ENCODE measurements around the gene KRTAP4-1.
"Not testable (repeated sequence)": the region's sequence is repeated elsewhere in the genome, so short reads cannot be mapped to it uniquely, and the experiment has no call there.

The KRTAP4-1 gene

GRCh38 chr17:41184480-41184961, at the start of gene KRTAP4-1:
Gene KRTAP4-1 (minus strand): TSS chr17:41184911. CDS start chr17:41184854, 57 bp downstream.
- DNase-seq (ENCODE audit: low read depth, low spot score), result no peak
- in situ Hi-C loops (cut with HindIII; ENCODE audit: low sequenced_read_pairs), result no loop called here
- no peak within 1 kb of the TSS for H3K4me3 ChIP-seq (ENCODE audit: low read depth, low read length)
- TF ChIP-seq, protein P1, sequence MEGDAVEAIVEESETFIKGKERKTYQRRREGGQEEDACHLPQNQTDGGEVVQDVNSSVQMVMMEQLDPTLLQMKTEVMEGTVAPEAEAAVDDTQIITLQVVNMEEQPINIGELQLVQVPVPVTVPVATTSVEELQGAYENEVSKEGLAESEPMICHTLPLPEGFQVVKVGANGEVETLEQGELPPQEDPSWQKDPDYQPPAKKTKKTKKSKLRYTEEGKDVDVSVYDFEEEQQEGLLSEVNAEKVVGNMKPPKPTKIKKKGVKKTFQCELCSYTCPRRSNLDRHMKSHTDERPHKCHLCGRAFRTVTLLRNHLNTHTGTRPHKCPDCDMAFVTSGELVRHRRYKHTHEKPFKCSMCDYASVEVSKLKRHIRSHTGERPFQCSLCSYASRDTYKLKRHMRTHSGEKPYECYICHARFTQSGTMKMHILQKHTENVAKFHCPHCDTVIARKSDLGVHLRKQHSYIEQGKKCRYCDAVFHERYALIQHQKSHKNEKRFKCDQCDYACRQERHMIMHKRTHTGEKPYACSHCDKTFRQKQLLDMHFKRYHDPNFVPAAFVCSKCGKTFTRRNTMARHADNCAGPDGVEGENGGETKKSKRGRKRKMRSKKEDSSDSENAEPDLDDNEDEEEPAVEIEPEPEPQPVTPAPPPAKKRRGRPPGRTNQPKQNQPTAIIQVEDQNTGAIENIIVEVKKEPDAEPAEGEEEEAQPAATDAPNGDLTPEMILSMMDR (IDR thresholded peaks at IDR 0.05; ENCODE audit: low read depth, low read length), result no peak

DNA sequence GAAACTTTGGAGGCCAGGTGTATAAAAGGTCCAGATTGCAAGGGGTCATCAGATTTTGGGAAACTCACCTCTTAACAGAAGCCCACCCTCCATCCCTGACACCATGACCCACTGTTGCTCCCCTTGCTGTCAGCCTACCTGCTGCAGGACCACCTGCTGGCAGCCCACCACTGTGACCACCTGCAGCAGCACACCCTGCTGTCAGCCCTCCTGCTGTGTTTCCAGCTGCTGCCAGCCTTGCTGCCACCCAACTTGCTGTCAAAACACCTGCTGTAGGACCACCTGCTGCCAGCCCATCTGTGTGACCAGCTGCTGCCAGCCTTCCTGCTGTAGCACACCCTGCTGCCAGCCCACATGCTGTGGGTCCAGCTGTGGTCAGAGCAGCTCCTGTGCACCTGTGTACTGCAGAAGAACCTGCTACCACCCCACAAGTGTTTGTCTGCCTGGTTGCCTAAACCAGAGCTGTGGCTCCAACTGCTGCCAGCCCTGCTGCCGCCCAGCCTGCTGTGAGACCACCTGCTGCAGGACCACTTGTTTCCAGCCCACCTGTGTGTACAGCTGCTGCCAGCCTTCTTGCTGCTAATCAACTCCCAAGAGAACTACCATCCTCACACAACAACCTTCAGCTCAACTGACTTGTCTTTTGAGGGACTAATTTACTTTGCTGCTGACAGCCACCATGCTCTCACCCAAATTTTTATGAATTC, 47.8 kb upstream of the KRTAP4-1 start, which contains the start of gene KRTAP9-3:
TSS of gene KRTAP9-3 (plus strand) at position 51 of the 707 bp plus-strand sequence. CDS start at position 104, 53 bp downstream.
- DNase-seq (ENCODE audit: low read depth, low spot score); H3K4me3 ChIP-seq (ENCODE audit: low read depth, low read length); in situ Hi-C loops (cut with HindIII; ENCODE audit: low sequenced_read_pairs): not testable (repeated sequence)

DNA sequence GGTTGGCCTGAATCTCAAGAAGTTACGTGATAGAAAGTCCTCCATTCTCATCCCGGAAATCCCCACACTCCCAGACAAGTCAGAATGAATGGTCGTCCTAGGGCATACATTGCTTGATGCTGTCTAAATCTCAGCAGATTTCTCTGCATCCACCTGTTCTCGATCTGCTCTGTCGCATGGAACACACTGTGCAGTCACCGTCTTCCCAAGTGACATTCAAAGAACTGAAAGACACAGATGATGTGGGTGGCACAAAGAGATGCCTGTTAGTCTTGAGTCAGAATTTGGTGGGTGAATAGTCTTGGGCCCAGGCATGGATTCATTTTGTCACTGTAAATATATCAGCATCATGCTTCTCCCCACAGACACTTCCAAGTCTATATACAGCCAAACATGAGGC, 47.0 kb upstream of the KRTAP4-1 start:
- in situ Hi-C loops (cut with HindIII; ENCODE audit: low sequenced_read_pairs), result no loop called here
- TF ChIP-seq, protein P1 (IDR thresholded peaks at IDR 0.05; ENCODE audit: low read depth, low read length), result no peak
- DNase-seq (ENCODE audit: low read depth, low spot score), result no peak
- no peak overlapping the region for H3K4me3 ChIP-seq (ENCODE audit: low read depth, low read length)

DNA sequence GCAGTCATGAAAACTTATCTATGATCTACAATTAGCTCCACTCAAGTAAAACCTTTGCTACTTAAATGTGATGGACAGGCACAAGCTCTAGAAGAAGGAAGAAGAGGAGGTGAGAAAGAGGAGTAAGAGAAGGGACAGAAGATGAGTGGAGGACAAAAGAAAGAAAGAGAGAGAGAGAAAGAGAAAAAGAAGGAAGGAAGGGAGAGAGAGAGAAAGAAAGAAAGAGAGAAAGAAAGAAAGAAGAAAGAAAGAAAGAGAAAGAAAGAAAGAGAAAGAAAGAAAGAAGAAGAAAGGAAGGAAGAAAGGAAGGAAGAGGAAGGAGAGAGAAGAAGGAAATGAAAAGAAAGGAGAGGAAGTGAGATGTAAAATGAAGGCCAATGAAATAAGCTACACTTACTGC, 45.4 kb upstream of the KRTAP4-1 start:
- in situ Hi-C loops (cut with HindIII; ENCODE audit: low sequenced_read_pairs), result no loop called here
- DNase-seq (ENCODE audit: low read depth, low spot score), result no peak
- TF ChIP-seq, protein P1 (IDR thresholded peaks at IDR 0.05; ENCODE audit: low read depth, low read length), result no peak
- no peak overlapping the region for H3K4me3 ChIP-seq (ENCODE audit: low read depth, low read length)

DNA sequence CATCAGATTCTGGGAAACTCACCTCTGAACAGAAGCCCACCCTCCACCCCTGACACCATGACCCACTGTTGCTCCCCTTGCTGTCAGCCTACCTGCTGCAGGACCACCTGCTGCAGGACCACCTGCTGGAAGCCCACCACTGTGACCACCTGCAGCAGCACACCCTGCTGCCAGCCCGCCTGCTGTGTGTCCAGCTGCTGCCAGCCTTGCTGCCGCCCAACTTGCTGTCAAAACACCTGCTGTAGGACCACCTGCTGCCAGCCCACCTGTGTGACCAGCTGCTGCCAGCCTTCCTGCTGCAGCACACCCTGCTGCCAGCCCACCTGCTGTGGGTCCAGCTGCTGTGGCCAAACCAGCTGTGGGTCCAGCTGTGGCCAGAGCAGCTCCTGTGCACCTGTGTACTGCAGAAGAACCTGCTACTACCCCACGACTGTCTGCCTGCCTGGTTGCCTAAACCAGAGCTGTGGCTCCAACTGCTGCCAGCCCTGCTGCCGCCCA, 41.9 kb upstream of the KRTAP4-1 start, which contains the start of gene KRTAP9-2:
TSS of gene KRTAP9-2 (plus strand) at position 51 of the 498 bp plus-strand sequence. CDS start at position 58, 7 bp downstream.
- H3K4me3 ChIP-seq (ENCODE audit: low read depth, low read length); in situ Hi-C loops (cut with HindIII; ENCODE audit: low sequenced_read_pairs); DNase-seq (ENCODE audit: low read depth, low spot score): not testable (repeated sequence)

GRCh38 chr17:41226051-41226450, 41.3 kb upstream of the KRTAP4-1 start:
- in situ Hi-C loops (cut with HindIII; ENCODE audit: low sequenced_read_pairs), result no loop called here
- H3K4me3 ChIP-seq (ENCODE audit: low read depth, low read length), result no peak overlapping the region
- TF ChIP-seq, protein P1 (IDR thresholded peaks at IDR 0.05; ENCODE audit: low read depth, low read length), result no peak
- no peak for DNase-seq (ENCODE audit: low read depth, low spot score)

DNA sequence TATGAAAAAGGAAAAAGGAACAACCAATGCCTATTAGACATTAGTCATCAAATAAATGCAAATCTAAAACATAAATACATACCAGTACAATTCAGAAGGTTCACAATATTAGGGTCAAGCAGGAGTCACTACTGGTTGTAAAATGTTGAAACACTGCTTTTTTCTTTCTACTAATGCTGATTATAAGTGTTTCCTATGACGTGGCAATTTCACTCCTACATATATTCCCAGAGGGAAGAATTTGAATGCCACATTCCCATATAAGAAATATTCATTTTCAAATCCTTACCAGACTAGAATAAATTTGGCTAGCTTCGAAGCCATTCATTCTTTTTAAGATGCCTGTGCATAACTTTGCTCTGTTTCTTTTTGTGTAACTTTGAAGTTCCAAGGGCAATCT, 39.1 kb upstream of the KRTAP4-1 start:
- in situ Hi-C loops (cut with HindIII; ENCODE audit: low sequenced_read_pairs), result no loop called here
- DNase-seq (ENCODE audit: low read depth, low spot score), result no peak
- no peak overlapping the region for H3K4me3 ChIP-seq (ENCODE audit: low read depth, low read length)
- TF ChIP-seq, protein P1 (IDR thresholded peaks at IDR 0.05; ENCODE audit: low read depth, low read length), result no peak
